Ovary (tissue), 3 donors: ENCODE results near the gene SOCS7.

Experiments used
- EP300 ChIP-seq: sonication (generic); formaldehyde crosslinking; IDR thresholded peaks from one replicate; pipeline ENCODE4 v1.6.1; 2017; ENCODE audit warnings: antibody characterized with exemption
- TF ChIP-seq, protein P1 (sequence below), 3 donors: fragments of 450-650 bp in 2 of 3; fragments of 200-600 bp in 1 of 3; IDR thresholded peaks; one replicate each; pipeline versions ENCODE4 v1.5.1 to v1.8.0; 2016 to 2022; ENCODE audit warnings: antibody characterized with exemption in 3 of 3, mild to moderate bottlenecking in 1 of 3
- donor health status: DM: no; HTN: no; CAD: no.

DNA sequence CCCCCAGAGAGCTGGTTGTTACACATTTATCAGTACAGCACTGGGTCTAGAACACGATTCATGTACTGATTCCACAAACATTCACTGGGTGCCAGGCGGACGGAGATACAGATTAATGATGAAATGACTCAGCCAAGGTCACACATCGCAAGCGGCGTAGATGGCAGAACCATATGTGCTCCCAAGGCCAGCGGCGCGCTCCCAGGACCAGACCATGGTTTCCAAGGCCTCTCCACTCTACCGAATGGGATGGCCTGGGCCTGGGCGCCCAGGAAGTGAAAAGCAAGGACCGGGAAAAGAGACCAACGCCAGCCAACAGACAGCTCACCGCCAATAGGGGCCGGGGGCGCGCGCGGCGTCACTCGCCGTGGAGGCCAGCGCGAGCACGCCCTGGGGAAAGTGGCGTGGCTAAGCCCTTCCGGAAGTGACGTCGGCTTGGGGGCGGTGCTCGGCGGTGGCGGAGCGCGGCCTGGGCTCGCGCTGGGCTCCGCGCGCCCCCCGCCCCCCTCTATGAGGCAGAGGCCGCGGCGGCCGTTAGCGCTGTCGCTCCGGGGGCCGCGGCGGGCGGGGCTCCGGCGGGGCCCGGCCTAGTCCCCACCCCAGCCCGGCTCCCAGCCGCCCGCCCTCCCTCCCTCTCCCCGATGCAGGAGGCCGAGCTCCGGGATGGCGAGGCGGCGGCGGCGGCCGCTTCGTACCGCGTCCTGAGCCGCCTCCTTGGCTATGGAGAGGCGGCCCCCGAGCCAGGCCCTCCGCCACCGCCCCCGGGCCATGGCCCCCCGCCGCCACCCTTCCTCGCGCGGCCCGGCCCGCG lies at the start of gene SOCS7:
- TF ChIP-seq, protein P1, sequence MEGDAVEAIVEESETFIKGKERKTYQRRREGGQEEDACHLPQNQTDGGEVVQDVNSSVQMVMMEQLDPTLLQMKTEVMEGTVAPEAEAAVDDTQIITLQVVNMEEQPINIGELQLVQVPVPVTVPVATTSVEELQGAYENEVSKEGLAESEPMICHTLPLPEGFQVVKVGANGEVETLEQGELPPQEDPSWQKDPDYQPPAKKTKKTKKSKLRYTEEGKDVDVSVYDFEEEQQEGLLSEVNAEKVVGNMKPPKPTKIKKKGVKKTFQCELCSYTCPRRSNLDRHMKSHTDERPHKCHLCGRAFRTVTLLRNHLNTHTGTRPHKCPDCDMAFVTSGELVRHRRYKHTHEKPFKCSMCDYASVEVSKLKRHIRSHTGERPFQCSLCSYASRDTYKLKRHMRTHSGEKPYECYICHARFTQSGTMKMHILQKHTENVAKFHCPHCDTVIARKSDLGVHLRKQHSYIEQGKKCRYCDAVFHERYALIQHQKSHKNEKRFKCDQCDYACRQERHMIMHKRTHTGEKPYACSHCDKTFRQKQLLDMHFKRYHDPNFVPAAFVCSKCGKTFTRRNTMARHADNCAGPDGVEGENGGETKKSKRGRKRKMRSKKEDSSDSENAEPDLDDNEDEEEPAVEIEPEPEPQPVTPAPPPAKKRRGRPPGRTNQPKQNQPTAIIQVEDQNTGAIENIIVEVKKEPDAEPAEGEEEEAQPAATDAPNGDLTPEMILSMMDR (IDR thresholded peaks at IDR 0.05), result no peak
- no peak for TF ChIP-seq EP300
